IPS-NIHi7 (cell line): ENCODE measurements around the gene MAST4.

ENCODE experiments used
- DNase-seq: peaks from one replicate; pipeline ENCODE4 v3.0.0; 2012; ENCODE audit warnings: mixed read lengths; ENCODE audit errors: extremely low spot score

The MAST4 gene

GRCh38 chr5:67211926-67212325, 615.7 kb downstream of the MAST4 start:
- no peak for DNase-seq

- DNase-seq: no peak
Measured at GRCh38 chr5:67214036-67214435, 617.8 kb downstream of the MAST4 start.

DNA sequence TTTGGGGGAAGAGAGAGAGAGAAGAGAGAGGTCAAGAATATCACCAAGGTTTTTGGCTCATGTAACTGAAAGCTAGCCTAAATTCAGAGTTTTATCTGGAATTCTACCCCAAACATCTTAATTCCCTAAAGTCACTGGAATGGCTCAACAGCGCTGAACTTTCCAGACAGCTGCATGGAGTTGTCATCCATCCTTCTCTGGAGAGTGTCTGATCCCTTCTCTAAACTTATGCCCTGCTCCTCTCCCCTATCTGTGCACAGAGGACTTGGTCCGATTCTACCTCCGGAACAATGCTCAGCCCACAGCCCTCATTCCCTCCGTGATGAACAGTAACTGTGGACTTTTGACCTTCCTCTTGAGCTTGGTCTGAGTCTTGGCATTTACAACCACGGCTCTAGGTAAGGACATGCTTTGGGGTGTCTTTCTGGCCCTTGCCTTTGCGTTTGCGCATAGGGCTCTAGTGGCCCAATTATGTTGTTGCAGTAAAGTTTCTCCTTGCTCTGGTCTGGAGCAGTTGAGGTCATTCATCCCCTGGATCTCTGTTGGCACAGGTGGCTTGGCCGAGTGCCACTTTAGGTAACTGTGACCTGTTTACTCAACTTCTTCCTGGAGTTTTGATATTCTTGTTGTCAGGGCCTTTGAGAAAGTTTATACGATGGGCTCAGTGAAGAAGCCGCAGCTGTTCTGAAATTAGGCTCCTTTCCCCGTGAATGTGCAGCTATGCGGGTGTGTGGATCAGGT, 618.7 kb downstream of the MAST4 start:
- no peak for DNase-seq

DNA sequence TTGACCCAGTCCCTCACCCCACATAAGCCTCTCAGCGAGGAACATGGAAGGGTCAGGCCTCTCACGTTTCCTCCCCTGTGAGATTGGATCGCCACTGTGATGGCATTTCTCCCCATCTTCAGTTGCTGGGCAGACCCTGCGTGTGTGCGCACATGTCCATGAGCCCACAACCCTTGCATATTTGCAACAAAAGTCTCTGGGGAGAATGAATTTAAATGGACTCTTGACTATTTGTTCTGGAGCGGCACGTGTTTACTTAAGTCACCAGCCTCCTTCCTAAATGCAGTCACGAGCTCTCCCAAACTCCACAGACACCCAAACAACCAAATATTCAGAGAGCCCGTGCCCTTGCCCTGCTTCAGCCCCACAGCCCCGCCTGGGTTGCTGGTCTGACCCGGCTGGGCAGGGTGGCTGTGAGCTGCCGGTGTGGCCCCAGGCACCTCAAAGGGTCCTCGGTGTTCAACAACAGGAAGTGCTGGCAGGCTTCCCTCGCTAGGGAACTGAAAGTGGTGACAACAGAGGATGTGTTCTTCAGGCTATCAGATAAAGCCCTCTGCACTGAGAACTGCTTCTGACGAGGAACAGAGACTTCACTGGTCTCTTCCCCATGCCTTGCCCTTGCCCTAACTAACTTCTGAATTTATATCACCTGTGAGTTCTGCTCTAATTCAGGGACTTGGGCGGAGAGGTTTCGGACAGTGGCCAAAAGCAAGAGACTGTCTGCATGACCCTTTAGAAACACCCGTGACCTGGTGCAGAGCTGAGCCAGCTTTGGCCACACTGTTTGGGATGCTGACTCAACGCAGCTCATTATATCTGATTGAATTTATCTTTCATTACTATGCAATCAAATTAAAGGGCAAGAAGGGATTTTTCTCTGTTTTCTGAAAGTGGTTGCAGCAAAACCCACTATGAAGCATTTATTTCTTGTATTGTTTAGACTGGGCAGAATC, 619.6 kb downstream of the MAST4 start:
- DNase-seq: peak; percentile 23

GRCh38 chr5:67216564-67216963, 620.4 kb downstream of the MAST4 start:
- DNase-seq: no peak
